OCI-LY3 (cell line): ENCODE data around the gene C16orf90.

Experiments
- CTCF ChIP-seq: fragments of 200-600, 300-600 bp; sonication (generic); IDR thresholded peaks from 2 replicates; pipeline ENCODE4 v1.5.1; 2014; ENCODE audit warnings: antibody characterized with exemption, low read length, low read depth
- EZH2phosphoT487 ChIP-seq: fragments of 200-600 bp; shearing (Covaris generic); IDR thresholded peaks from 2 replicates; pipeline ENCODE4 v1.6.1; 2018; ENCODE audit warnings: antibody characterized with exemption, mixed run types, low read depth

DNA sequence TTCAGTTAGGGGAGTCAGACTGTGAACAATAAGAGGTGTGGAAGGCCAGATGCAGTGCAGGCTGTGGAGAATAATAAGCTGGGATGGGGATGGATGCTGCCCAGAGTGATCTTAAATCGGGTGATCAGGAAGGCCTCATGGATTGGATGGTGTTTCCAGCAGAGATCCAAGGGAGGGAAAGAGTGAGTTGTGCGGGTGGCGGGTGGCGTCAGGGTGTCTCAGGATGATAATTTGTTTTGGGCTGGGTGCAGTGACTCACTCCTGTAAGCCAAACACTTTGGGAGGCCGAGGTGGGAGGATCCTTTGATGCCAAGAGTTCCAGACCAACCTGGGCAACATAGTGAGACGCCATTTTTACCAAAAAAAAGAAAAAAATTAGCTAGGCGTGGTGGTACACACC, 13.4 kb upstream of the C16orf90 start:
- TF ChIP-seq CTCF (no peak), EZH2phosphoT487 (no peak)
